Transverse colon (tissue), 4 donors: ENCODE data around the gene P2RY12. TPM values are rescaled to one million over a fixed set of nuclear protein-coding genes. Genes with fewer than 3 reads are reported as not detected.

Experiments
- DNase-seq: peaks from one replicate; pipeline ENCODE4 v3.0.0-alpha.2; 2019
- H3K27ac ChIP-seq, 4 donors: fragments of 200-600 bp; sonication (generic); 2 replicates each; pipeline ENCODE4 v1.5.1; 2016 to 2018; ENCODE audit warnings: inconsistent platforms in 4 of 4
- H3K27me3 ChIP-seq: fragments of 200-600 bp; sonication (generic); 2 replicates; pipeline ENCODE4 v1.5.1; 2017; ENCODE audit warnings: inconsistent platforms
- H3K36me3 ChIP-seq, 4 donors: fragments of 200-600 bp; sonication (generic); 2 replicates each; pipeline ENCODE4 v1.5.1; 2017 to 2019; ENCODE audit warnings: inconsistent platforms in 4 of 4
- H3K4me1 ChIP-seq, 4 donors: fragments of 200-600 bp; sonication (generic); 2 replicates each; pipeline ENCODE4 v1.5.1; 2017 to 2020; ENCODE audit warnings: inconsistent platforms in 4 of 4
- H3K4me3 ChIP-seq, 4 donors: fragments of 200-600 bp; sonication (generic); 1 replicate in 1 of 4; 2 replicates in 3 of 4; pipeline versions ENCODE4 v1.5.1 to v1.6.1; 2017 to 2019; ENCODE audit warnings: inconsistent platforms in 4 of 4
- H3K9me3 ChIP-seq, 2 donors: fragments of 200-600 bp; sonication (generic); 2 replicates each; pipeline ENCODE4 v1.5.1; 2017 to 2019; ENCODE audit warnings: inconsistent platforms in 2 of 2
- EP300 ChIP-seq: sonication (generic); formaldehyde crosslinking; IDR thresholded peaks from one replicate; pipeline ENCODE4 v1.6.1; 2017; ENCODE audit warnings: antibody characterized with exemption, low read depth
- POLR2A ChIP-seq: fragments of 450-650 bp; IDR thresholded peaks from one replicate; pipeline ENCODE4 v1.6.1; 2016; ENCODE audit warnings: antibody characterized with exemption, mild to moderate bottlenecking, moderate library complexity
- POLR2AphosphoS5 ChIP-seq, 3 donors: sonication (generic); formaldehyde crosslinking; IDR thresholded peaks; one replicate each; pipeline ENCODE4 v1.6.1; 2016; ENCODE audit warnings: antibody characterized with exemption in 3 of 3
- WGBS, 2 donors: methylation state at CpG; one replicate each; pipeline ENCODE4 v1.1.5; 2018; ENCODE audit warnings: low coverage in 1 of 2; 5-methylcytosine and 5-hydroxymethylcytosine counted together
- in situ Hi-C, 4 donors: fragments of 200-750 bp; cut with MboI; loops; one replicate each; pipeline versions ENCODE4 v1.15.0 to v1.15.1; 2017; ENCODE audit warnings: low sequenced_read_pairs in 3 of 4, low pct_ligation_motif_present in 1 of 4, low pct_unique_long_range_greater_than_20kb in 1 of 4
- intact Hi-C: fragments of 100-400 bp; cut with DNase I; formaldehyde crosslinking; loops from one replicate; pipeline ENCODE4 v1.15.1; 2023; ENCODE audit warnings: low total_unique reads
- total RNA-seq, 4 donors: library from RNA; depleted of rRNA; stranded (reverse); fragments of >200 nt; gene quantifications; one replicate each; pipeline ENCODE4 v1.1.0, GENCODE V29; 2016
- TF ChIP-seq, protein P1 (sequence below), 5 experiments: fragments of 200-600 bp in 3 of 5; fragments of 450-650 bp in 2 of 5; sonication (generic) in 3 of 5; IDR thresholded peaks; 1 replicate in 2 of 5; 2 replicates in 3 of 5; pipeline ENCODE4 v1.5.1; 2016 to 2017; ENCODE audit warnings: antibody characterized with exemption in 5 of 5, inconsistent platforms in 3 of 5, mild to moderate bottlenecking in 2 of 5, moderate library complexity in 1 of 5

P2RY12 gene
- total RNA-seq, 4 donors from 2014 or later: 1.1 to 1.4 TPM; not detected in 2

- no peaks in the 10 kb centered on the region for H3K9me3 ChIP-seq
- no peak overlapping the region for H3K4me3 ChIP-seq
- DNase-seq: no peak
- H3K27me3 ChIP-seq: no peaks in the 10 kb centered on the region
- H3K36me3 ChIP-seq: no peaks in the 10 kb centered on the region
- TF ChIP-seq, protein P1, sequence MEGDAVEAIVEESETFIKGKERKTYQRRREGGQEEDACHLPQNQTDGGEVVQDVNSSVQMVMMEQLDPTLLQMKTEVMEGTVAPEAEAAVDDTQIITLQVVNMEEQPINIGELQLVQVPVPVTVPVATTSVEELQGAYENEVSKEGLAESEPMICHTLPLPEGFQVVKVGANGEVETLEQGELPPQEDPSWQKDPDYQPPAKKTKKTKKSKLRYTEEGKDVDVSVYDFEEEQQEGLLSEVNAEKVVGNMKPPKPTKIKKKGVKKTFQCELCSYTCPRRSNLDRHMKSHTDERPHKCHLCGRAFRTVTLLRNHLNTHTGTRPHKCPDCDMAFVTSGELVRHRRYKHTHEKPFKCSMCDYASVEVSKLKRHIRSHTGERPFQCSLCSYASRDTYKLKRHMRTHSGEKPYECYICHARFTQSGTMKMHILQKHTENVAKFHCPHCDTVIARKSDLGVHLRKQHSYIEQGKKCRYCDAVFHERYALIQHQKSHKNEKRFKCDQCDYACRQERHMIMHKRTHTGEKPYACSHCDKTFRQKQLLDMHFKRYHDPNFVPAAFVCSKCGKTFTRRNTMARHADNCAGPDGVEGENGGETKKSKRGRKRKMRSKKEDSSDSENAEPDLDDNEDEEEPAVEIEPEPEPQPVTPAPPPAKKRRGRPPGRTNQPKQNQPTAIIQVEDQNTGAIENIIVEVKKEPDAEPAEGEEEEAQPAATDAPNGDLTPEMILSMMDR (IDR thresholded peaks at IDR 0.05): no peak
- TF ChIP-seq EP300: no peak
- no peak for TF ChIP-seq POLR2A
- TF ChIP-seq POLR2AphosphoS5 (IDR thresholded peaks at IDR 0.05): no peak
- WGBS, 2 donors: 21 to 26% methylated on average over 2 of the region's 2 CpGs
- intact Hi-C loops: no loop called here
- no peaks in the 10 kb centered on the region for H3K4me1 ChIP-seq
- in situ Hi-C loops: no loop called here
- H3K27ac ChIP-seq: no peak overlapping the region
These were observed 27.6 kb downstream of the P2RY12 start for GRCh38 chr3:151356794-151357462.

DNA sequence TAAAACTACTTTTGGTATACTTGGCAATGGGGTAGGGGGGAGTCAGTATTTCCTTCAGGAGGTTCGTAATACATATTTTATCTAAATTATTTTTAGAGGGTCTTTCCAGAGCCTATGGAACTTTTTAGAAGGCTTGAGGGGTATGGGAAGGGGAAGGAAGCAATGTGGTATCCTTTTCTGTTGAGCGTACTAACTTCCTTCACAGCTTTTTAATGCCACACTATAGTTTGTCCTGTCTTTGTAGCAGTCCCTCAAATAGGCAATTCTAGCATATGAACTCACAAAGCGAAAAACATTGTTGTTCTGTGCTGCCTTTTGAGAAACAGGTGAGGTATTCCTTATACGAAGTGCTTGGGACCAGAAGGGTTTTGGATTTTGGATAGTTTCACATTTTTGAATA is 32.9 kb downstream of the P2RY12 start:
- intact Hi-C loops: no loop called here
- H3K4me1 ChIP-seq: no peaks in the 10 kb centered on the region

DNA sequence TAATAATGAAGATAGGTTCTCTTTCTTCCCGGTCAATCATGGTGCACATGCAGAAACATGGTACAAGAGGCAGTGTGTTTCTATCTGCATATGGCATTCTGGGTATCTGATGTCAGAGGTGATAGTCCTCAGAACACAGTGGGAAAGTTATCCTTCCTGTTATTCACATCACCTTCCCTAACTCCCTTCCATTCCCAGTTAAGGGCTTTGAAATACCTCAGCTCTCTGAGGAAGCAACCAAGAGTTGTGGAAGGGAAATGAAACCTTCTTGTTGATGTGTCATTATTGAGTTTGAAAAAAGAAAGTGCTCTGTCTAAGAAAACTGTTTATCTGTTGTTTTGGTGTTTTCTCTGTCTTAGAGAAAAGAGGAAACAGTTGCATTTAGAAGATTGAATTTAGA is 33.3 kb downstream of the P2RY12 start:
- H3K27ac ChIP-seq: no peak overlapping the region
- in situ Hi-C loops: no loop called here
- no peaks in the 10 kb centered on the region for H3K9me3 ChIP-seq
- intact Hi-C loops: no loop called here
- TF ChIP-seq POLR2A (no peak), EP300 (no peak)
- TF ChIP-seq, protein P1 (IDR thresholded peaks at IDR 0.05): no peak
- 93 to 100% methylated on average over 1 of the region's 1 CpG for WGBS, 2 donors
- no peaks in the 10 kb centered on the region for H3K36me3 ChIP-seq
- peaks cover 0 to 1% (median 0%) of the 10 kb centered on the region in 4 donors for H3K4me1 ChIP-seq
- H3K4me3 ChIP-seq: no peak overlapping the region
- no peak for DNase-seq
- no peaks in the 10 kb centered on the region for H3K27me3 ChIP-seq

More for the DNA sequence above, 32.9 kb downstream of the P2RY12 start:
- DNase-seq: no peak
- H3K4me3 ChIP-seq: no peak overlapping the region
- in situ Hi-C loops: no loop called here
- WGBS, 2 donors: 67 to 79% methylated on average over 4 of the region's 4 CpGs
- H3K9me3 ChIP-seq: no peaks in the 10 kb centered on the region
- no peak for TF ChIP-seq EP300
- TF ChIP-seq, protein P1 (IDR thresholded peaks at IDR 0.05): no peak
- TF ChIP-seq POLR2A: no peak
- TF ChIP-seq POLR2AphosphoS5 (IDR thresholded peaks at IDR 0.05): no peak
- H3K27ac ChIP-seq: no peak overlapping the region
- H3K36me3 ChIP-seq: no peaks in the 10 kb centered on the region
- H3K27me3 ChIP-seq: no peaks in the 10 kb centered on the region

GRCh38 chr3:151350656-151351055 is 33.9 kb downstream of the P2RY12 start:
- H3K4me3 ChIP-seq: no peak overlapping the region
- in situ Hi-C loops: no loop called here
- peaks cover 0 to 5% (median 0%) of the 10 kb centered on the region in 4 donors for H3K4me1 ChIP-seq
- TF ChIP-seq, protein P1 (IDR thresholded peaks at IDR 0.05): no peak
- TF ChIP-seq POLR2A: no peak
- no peak for TF ChIP-seq POLR2AphosphoS5 (IDR thresholded peaks at IDR 0.05)
- no peak for TF ChIP-seq EP300
- 73 to 76% methylated on average over 1 of the region's 1 CpG for WGBS, 2 donors
- H3K36me3 ChIP-seq: no peaks in the 10 kb centered on the region
- H3K9me3 ChIP-seq: no peaks in the 10 kb centered on the region
- H3K27ac ChIP-seq: no peak overlapping the region
- no peak for DNase-seq
- no peaks in the 10 kb centered on the region for H3K27me3 ChIP-seq
- intact Hi-C loops: no loop called here
